Ovary (tissue), 3 donors: ENCODE data around the gene RPP30.

Experiments used
- POLR2A ChIP-seq: fragments of 450-650 bp; IDR thresholded peaks from one replicate; pipeline ENCODE4 v1.6.1; 2017; ENCODE audit warnings: antibody characterized with exemption, mild to moderate bottlenecking, moderate library complexity
- TF ChIP-seq, protein P1 (sequence below), 3 donors: fragments of 450-650 bp in 2 of 3; fragments of 200-600 bp in 1 of 3; IDR thresholded peaks; one replicate each; pipeline versions ENCODE4 v1.5.1 to v1.8.0; 2016 to 2022; ENCODE audit warnings: antibody characterized with exemption in 3 of 3, mild to moderate bottlenecking in 1 of 3
- donor health status: DM: no; HTN: no; CAD: no.

DNA sequence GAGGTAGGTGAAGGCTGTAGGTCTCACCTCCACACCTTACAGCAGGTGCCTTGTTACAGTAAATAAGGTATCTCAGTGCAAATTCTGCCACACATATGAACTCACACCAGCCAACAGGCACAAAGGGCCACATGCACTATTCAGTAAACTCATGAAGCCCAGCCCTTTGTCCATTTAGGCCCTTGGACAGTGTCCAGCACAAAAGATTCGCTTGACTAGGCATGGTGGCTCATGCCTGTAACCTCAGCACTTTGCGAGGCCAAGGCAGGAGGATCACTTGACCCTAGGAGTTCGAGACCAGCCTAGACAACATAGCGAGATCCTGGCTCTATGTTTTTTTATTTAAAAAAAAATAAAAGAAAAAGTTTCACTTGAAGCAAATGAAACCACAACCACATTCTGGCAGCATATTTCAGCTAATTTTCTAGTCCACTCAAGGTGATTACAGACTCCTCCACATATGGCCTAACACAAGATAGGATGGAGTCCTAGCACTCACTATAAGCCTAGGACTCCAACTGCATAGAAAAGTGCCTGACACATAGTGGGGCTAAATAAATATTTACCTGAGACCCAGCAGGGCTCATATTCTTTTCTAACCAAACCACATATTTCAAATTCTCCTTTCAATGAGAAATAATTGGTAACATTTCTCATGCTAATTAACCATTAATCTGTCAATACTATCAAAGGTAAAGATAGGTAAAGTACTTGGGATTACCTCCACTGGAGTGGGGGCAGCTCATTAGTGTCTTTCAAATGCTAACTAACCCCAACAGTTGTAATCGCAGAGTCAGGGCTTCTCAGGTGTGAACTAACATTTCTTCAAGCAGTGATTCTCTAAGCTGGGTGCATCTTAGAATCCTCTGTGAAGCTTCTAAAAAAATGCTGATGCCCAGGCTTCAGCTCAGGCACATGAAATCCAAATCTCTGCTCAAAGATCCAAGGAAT is 53.6 kb downstream of the RPP30 start:
- no peak for TF ChIP-seq POLR2A
- TF ChIP-seq, protein P1, sequence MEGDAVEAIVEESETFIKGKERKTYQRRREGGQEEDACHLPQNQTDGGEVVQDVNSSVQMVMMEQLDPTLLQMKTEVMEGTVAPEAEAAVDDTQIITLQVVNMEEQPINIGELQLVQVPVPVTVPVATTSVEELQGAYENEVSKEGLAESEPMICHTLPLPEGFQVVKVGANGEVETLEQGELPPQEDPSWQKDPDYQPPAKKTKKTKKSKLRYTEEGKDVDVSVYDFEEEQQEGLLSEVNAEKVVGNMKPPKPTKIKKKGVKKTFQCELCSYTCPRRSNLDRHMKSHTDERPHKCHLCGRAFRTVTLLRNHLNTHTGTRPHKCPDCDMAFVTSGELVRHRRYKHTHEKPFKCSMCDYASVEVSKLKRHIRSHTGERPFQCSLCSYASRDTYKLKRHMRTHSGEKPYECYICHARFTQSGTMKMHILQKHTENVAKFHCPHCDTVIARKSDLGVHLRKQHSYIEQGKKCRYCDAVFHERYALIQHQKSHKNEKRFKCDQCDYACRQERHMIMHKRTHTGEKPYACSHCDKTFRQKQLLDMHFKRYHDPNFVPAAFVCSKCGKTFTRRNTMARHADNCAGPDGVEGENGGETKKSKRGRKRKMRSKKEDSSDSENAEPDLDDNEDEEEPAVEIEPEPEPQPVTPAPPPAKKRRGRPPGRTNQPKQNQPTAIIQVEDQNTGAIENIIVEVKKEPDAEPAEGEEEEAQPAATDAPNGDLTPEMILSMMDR (IDR thresholded peaks at IDR 0.05): no peak
